Measurements from ENCODE around the gene SIX5. TPM values are rescaled to one million over a fixed set of nuclear protein-coding genes. Genes with fewer than 3 reads are reported as not detected.
A peak's percentile ranks its signal among the peaks of the same experiment; 100 is the strongest.

Gene SIX5
- total RNA-seq, 2 donors from 2014 or later, result 41.6 to 46.4 TPM

DNA sequence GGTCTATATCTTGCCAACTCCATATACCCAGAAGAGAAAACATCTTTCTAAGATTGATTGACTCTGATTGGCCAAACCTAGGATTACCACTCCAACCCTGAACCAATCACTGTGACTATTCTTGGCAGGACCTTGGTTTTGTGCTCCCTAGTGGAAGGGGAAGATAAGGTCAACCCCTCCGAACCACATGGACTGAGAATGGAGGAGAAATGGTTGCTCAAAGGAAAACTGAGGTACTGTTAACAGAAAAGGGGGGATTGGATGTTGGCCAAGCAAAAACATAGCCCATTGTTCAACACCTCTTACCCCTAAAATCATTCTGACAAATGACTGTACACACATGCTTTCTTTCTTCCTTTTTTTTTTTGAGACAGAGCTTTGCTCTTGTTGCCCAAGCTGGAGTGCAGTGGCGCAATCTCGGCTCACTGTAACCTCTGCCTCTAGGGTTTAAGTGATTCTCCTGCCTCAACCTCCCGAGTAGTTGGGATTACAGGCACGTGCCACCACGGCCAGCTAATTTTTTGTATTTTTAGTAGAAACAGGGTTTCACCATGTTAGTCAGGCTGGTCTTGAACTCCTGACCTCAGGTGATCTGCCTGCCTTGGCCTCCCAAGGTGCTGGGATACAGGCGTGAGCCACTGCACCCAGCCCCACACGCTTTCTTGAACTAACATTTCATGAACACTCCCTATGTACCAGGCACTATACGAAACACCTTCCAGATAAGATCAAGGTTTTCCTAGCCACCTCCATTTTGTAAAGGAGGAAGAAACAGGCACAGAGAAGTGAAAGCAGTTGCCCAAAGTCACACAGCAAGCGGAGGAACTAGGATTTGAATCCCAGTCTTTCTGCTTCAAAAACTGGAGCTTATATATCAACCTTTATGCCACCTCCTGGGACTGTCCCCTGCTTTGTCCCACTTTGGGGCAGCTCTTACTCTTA lies 29.3 kb downstream of the SIX5 start:
- Histone ChIP-seq H3K4me1 (ENCODE audit: control insufficient read depth, insufficient read depth, low read length) (no peaks in the 10 kb centered on the region), H3K36me3 (ENCODE audit: control insufficient read depth, insufficient read depth, low read length) (no peaks in the 10 kb centered on the region), H3K9ac (ENCODE audit: extremely low read depth, low read length, poor library complexity, severe bottlenecking) (no peak overlapping the region), H3K9me3 (ENCODE audit: control insufficient read depth, low read length) (no peaks in the 10 kb centered on the region), H3K4me3 (ENCODE audit: low read length) (no peak overlapping the region), H3K27ac (ENCODE audit: low read depth, low read length) (no peak overlapping the region), H3K27me3 (ENCODE audit: control insufficient read depth, insufficient read depth, low read length, poor library complexity, severe bottlenecking) (no peaks in the 10 kb centered on the region)
- Mint-ChIP-seq H3K27me3 (ENCODE audit: insufficient read depth) (peaks cover 5% of the 10 kb centered on the region), H3K4me3 (no peak overlapping the region), H3K27ac (no peak overlapping the region), H3K4me1 (no peaks in the 10 kb centered on the region), H3K36me3 (ENCODE audit: low read depth) (no peaks in the 10 kb centered on the region), H3K9me3 (no peaks in the 10 kb centered on the region)
- WGBS, 2 experiments (ENCODE audit: insufficient coverage in 1 of 2, insufficient read length in 1 of 2), result 88 to 91% methylated on average over 7 to 10 of the region's 10 CpGs
- no peak for DNase-seq
- TF ChIP-seq, protein P1, sequence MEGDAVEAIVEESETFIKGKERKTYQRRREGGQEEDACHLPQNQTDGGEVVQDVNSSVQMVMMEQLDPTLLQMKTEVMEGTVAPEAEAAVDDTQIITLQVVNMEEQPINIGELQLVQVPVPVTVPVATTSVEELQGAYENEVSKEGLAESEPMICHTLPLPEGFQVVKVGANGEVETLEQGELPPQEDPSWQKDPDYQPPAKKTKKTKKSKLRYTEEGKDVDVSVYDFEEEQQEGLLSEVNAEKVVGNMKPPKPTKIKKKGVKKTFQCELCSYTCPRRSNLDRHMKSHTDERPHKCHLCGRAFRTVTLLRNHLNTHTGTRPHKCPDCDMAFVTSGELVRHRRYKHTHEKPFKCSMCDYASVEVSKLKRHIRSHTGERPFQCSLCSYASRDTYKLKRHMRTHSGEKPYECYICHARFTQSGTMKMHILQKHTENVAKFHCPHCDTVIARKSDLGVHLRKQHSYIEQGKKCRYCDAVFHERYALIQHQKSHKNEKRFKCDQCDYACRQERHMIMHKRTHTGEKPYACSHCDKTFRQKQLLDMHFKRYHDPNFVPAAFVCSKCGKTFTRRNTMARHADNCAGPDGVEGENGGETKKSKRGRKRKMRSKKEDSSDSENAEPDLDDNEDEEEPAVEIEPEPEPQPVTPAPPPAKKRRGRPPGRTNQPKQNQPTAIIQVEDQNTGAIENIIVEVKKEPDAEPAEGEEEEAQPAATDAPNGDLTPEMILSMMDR (conservative IDR thresholded peaks at IDR 0.05), result no peak

DNA sequence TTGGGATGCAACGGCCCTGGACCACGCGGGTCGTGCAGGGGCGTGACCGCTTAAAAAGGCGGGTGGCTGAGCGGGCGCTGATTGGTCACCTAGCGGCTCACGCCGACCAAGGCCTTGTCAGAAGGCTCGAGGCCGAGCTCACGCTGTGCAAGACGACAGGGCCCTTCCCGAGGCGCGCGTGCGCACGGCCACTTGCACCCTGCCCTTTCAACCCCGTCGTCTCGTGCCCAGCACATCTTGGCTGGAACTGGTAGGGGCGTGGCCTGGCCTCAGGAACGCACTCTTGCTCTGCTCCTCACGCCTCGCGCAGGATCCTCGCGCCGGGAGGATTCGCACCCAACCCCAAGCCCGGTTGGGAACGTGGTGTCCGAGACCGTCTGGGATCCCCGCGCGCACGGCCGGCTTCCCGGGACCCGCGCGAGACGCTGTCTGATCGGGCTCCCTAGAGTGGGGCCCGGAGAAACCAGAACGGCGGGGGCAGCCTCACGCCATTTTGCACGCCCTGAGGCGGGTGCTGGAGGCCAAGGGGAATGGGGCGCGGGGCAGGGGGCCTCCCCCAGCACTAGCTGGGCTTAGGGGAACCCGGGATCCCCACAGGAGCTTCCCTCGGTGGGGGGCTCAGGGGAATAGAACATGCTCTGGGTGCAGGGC lies 35.8 kb downstream of the SIX5 start, which contains the start of gene MEIOSIN:
MEIOSIN (plus strand) TSS at position 280 of the 651 bp plus-strand sequence. CDS start 1,938 bp downstream, outside the sequence.
- Histone ChIP-seq H3K9me3 (ENCODE audit: control insufficient read depth, low read length) (no peaks in the 10 kb centered on the region), H3K4me3 (ENCODE audit: low read length) (no peak within 1 kb of the TSS), H3K36me3 (ENCODE audit: control insufficient read depth, insufficient read depth, low read length) (no peaks in the 10 kb centered on the region), H3K27me3 (ENCODE audit: control insufficient read depth, insufficient read depth, low read length, poor library complexity, severe bottlenecking) (no peaks in the 10 kb centered on the region), H3K27ac (ENCODE audit: low read depth, low read length) (no peak within 1 kb of the TSS), H3K4me1 (ENCODE audit: control insufficient read depth, insufficient read depth, low read length) (peaks cover 2% of the 10 kb centered on the region), H3K9ac (ENCODE audit: extremely low read depth, low read length, poor library complexity, severe bottlenecking) (no peak within 1 kb of the TSS)
- H3K9me3 Mint-ChIP-seq, result no peaks in the 10 kb centered on the region
- H3K27me3 Mint-ChIP-seq (ENCODE audit: insufficient read depth), result peaks cover 5% of the 10 kb centered on the region
- peaks cover 6% of the 10 kb centered on the region for H3K4me1 Mint-ChIP-seq
- H3K4me3 Mint-ChIP-seq, result no peak within 1 kb of the TSS
- 93 to 96% methylated on average over 50 to 59 of the region's 59 CpGs for WGBS, 2 experiments (ENCODE audit: insufficient coverage in 1 of 2, insufficient read length in 1 of 2)
- TF ChIP-seq, protein P1 (conservative IDR thresholded peaks at IDR 0.05), result no peak
- H3K27ac Mint-ChIP-seq, result no peak within 1 kb of the TSS
- no peak for DNase-seq
- H3K36me3 Mint-ChIP-seq (ENCODE audit: low read depth), result no peaks in the 10 kb centered on the region

DNA sequence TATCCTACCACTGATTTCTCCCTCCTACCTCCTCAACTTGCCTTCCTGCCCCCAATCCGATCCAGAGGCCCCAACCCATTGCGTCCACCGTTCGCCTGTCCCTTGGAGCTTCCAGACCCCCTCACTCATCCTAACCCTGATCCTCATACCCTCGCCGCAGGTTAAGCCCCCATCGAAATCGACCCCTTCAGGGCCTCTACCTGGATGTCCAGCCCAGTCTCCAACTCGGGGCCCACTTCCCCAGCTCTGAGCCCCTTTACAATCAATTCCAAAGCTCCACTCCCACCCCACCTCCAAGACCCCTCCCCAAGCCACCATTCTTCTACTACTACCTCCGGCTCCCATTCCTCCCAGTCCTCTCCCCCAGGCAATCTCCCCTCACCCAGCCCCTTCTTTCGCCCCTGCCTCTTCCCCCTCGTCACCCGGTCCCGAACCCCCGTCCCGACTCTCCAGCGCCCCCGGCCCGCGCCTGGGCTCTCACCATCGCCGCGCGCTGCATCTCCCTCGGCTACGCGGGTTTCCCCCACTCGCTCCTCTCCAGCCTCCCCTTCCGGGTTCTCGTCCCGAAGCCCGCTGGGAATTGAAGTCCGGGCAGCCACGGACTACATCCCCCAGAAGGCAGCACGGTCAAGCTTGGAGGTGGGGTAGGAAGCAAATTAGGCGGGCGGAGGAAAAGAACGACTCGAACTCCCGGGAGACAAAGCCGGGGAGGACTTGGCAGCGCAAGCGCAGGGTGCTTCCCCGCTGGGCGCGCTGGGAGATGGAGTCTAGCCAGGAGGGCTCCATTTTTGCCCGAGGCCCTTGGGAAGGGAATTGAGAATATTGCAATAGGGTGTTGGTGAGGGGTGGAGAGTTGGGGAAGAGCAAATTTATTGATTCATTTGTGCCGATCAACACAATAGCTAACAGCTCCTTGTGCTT lies 38.4 kb downstream of the SIX5 start, which contains the start of gene FBXO46:
FBXO46 (minus strand) TSS at position 529 of the 921 bp plus-strand sequence. CDS start 17,401 bp downstream, outside the sequence.
- DNase-seq, result peak; percentile 99
- H3K27ac Mint-ChIP-seq, result peak within 1 kb of the TSS; percentile 88
- no peaks in the 10 kb centered on the region for H3K9me3 ChIP-seq (ENCODE audit: control insufficient read depth, low read length)
- peak within 1 kb of the TSS; percentile 87 for H3K4me3 Mint-ChIP-seq
- H3K27me3 Mint-ChIP-seq (ENCODE audit: insufficient read depth), result no peaks in the 10 kb centered on the region
- H3K27ac ChIP-seq (ENCODE audit: low read depth, low read length), result peak within 1 kb of the TSS; percentile 58
- H3K9me3 Mint-ChIP-seq, result no peaks in the 10 kb centered on the region
- no peaks in the 10 kb centered on the region for H3K36me3 ChIP-seq (ENCODE audit: control insufficient read depth, insufficient read depth, low read length)
- TF ChIP-seq, protein P1 (conservative IDR thresholded peaks at IDR 0.05), result no peak
- 0 to 2% methylated on average over 14 to 48 of the region's 48 CpGs for WGBS, 2 experiments (ENCODE audit: insufficient coverage in 1 of 2, insufficient read length in 1 of 2)
- peaks cover 9% of the 10 kb centered on the region for H3K4me1 Mint-ChIP-seq
- peaks cover 5% of the 10 kb centered on the region for H3K36me3 Mint-ChIP-seq (ENCODE audit: low read depth)
- H3K27me3 ChIP-seq (ENCODE audit: control insufficient read depth, insufficient read depth, low read length, poor library complexity, severe bottlenecking), result no peaks in the 10 kb centered on the region
- peak within 1 kb of the TSS; percentile 82 for H3K9ac ChIP-seq (ENCODE audit: extremely low read depth, low read length, poor library complexity, severe bottlenecking)
- H3K4me1 ChIP-seq (ENCODE audit: control insufficient read depth, insufficient read depth, low read length), result peaks cover 2% of the 10 kb centered on the region
- H3K4me3 ChIP-seq (ENCODE audit: low read length), result peak within 1 kb of the TSS; percentile 96

Measured in endodermal cell (in vitro differentiated cells).